GM12878 (cell line): Measurements from ENCODE around the gene FHL1. TPM values are rescaled to one million over a fixed set of nuclear protein-coding genes. Genes with fewer than 3 reads are reported as not detected.

Experiments used
- ATAC-seq: fragments of 200-7000 bp; cut with Tn5 transposase; 3 replicates; pipeline ENCODE4 v1.9.1; 2020; ENCODE audit warnings: mild to moderate bottlenecking, moderate library complexity
- BruUV-seq: library from RNA; stranded (reverse); fragments of 400-500 nt; replicated peaks from 2 replicates; lab custom pipeline; 2021; lab: Mats Ljungman, UMichigan
- CTCF ChIA-PET: fragments of 300-600 bp; sonication (Branson Sonifier 250); formaldehyde crosslinking; extraction: SDS; loops from one replicate; lab custom pipeline; 2021; ENCODE audit warnings: inconsistent platforms; lab: Yijun Ruan, JAX
- POLR2A ChIA-PET: fragments of 350-600 bp; formaldehyde crosslinking; extraction: SDS; loops from one replicate; lab custom pipeline; 2021; ENCODE audit warnings: inconsistent platforms; lab: Charles Lee
- RAD21 ChIA-PET: fragments of 300-600 bp; sonication (Branson Sonifier 250); formaldehyde crosslinking; loops from one replicate; lab custom pipeline; 2023; ENCODE audit warnings: antibody characterized with exemption; ENCODE audit not compliant: unreplicated experiment; lab: Charles Lee
- SMC1A ChIA-PET: fragments of 300-600 bp; sonication (Branson Sonifier 250); formaldehyde crosslinking; loops from one replicate; lab custom pipeline; 2023; ENCODE audit not compliant: unreplicated experiment, uncharacterized antibody; lab: Charles Lee
- DNase-seq: peaks from one replicate; pipeline ENCODE4 v3.0.0-alpha.2; 2011; ENCODE audit warnings: low read depth, low spot score
- FAIRE-seq: peaks from 3 replicates; lab custom pipeline; 2011; peaks lifted over from hg19 to GRCh38; lab: Jason Lieb, UNC
- H2AFZ ChIP-seq: 2 replicates; pipeline ENCODE4 v1.6.0; 2011; ENCODE audit warnings: low read depth, low read length, control low read depth; ENCODE audit not compliant: control insufficient read depth
- H3K27ac ChIP-seq: 2 replicates; pipeline ENCODE4 v1.5.1; 2011; ENCODE audit warnings: control low read depth; ENCODE audit not compliant: control insufficient read depth, insufficient read depth
- H3K27me3 ChIP-seq, 2 experiments: replicated peaks in 1 of 2; 2 replicates each; pipeline versions ENCODE4 v1.6.0 to v1.6.1; 2011; ENCODE audit warnings: low read length in 1 of 2; ENCODE audit not compliant: control insufficient read depth in 2 of 2, insufficient read depth in 2 of 2
- H3K36me3 ChIP-seq, 2 experiments: 2 replicates each; pipeline ENCODE4 v1.5.1; 2011; ENCODE audit warnings: low read length in 1 of 2; ENCODE audit not compliant: control insufficient read depth in 2 of 2, insufficient read depth in 2 of 2
- H3K4me1 ChIP-seq: 2 replicates; pipeline ENCODE4 v1.6.1; 2011; ENCODE audit warnings: mild to moderate bottlenecking, low read length, moderate library complexity, mixed read lengths; ENCODE audit not compliant: control insufficient read depth, insufficient read depth
- H3K4me2 ChIP-seq: 2 replicates; pipeline ENCODE4 v1.6.0; 2011; ENCODE audit warnings: control low read depth; ENCODE audit not compliant: control insufficient read depth, insufficient read depth
- H3K4me3 ChIP-seq: fragments of 200-600 bp; sonication (generic); 2 replicates; pipeline ENCODE4 v1.5.1; 2016
- H3K79me2 ChIP-seq: 2 replicates; pipeline ENCODE4 v1.6.0; 2011; ENCODE audit warnings: low read length; ENCODE audit not compliant: control insufficient read depth, insufficient read depth
- H3K9ac ChIP-seq: 2 replicates; pipeline ENCODE4 v1.8.0; 2011; ENCODE audit warnings: low read length, control low read depth, mixed read lengths; ENCODE audit not compliant: control insufficient read depth, insufficient read depth
- H3K9me3 ChIP-seq: replicated peaks from 3 replicates; pipeline ENCODE4 v1.5.1; 2011; ENCODE audit warnings: mild to moderate bottlenecking, low read length; ENCODE audit not compliant: control insufficient read depth, insufficient read depth
- H4K20me1 ChIP-seq: 2 replicates; pipeline ENCODE4 v1.6.0; 2011; ENCODE audit not compliant: control insufficient read depth, insufficient read depth
- BRCA1 ChIP-seq: IDR thresholded peaks from 2 replicates; pipeline ENCODE4 v1.6.1; 2011; ENCODE audit warnings: low read depth, low read length, improper control_type of control experiment
- HCFC1 ChIP-seq: fragments of 150-350 bp; IDR thresholded peaks from 2 replicates; pipeline ENCODE4 v1.6.1; 2014; ENCODE audit warnings: low read length
- MEF2A ChIP-seq: IDR thresholded peaks from 2 replicates; pipeline ENCODE4 v1.6.1; 2011; ENCODE audit warnings: low read depth, mild to moderate bottlenecking, low read length, moderate library complexity; ENCODE audit not compliant: insufficient read depth
- MEF2B ChIP-seq: fragments of 450-650 bp; IDR thresholded peaks from 2 replicates; pipeline ENCODE4 v1.6.1; 2018; ENCODE audit warnings: mild to moderate bottlenecking, moderate library complexity; ENCODE audit not compliant: partially characterized antibody, poor library complexity, severe bottlenecking
- MYC ChIP-seq: IDR thresholded peaks from 2 replicates; pipeline ENCODE4 v1.6.1; 2011; ENCODE audit warnings: mild to moderate bottlenecking, low read length, moderate library complexity, inconsistent platforms; ENCODE audit not compliant: insufficient read depth, insufficient replicate concordance, insufficient read length, severe bottlenecking
- SIX5 ChIP-seq: IDR thresholded peaks from 2 replicates; pipeline ENCODE4 v1.6.1; 2011; ENCODE audit warnings: mild to moderate bottlenecking, low read depth, low read length, moderate library complexity; ENCODE audit not compliant: severe bottlenecking
- SPI1 ChIP-seq: IDR thresholded peaks from 2 replicates; pipeline ENCODE4 v1.6.1; 2011; ENCODE audit warnings: low read depth, mild to moderate bottlenecking, low read length, moderate library complexity, borderline replicate concordance; ENCODE audit not compliant: insufficient read depth
- SREBF2 ChIP-seq: IDR thresholded peaks from 2 replicates; pipeline ENCODE4 v1.6.1; 2012; ENCODE audit warnings: mild to moderate bottlenecking, low read length
- TARDBP ChIP-seq: IDR thresholded peaks from 2 replicates; pipeline ENCODE4 v1.6.1; 2016; ENCODE audit warnings: borderline replicate concordance
- TCF12 ChIP-seq: IDR thresholded peaks from 2 replicates; pipeline ENCODE4 v1.6.1; 2011; ENCODE audit warnings: low read depth, mild to moderate bottlenecking, low read length
- WRNIP1 ChIP-seq: IDR thresholded peaks from 2 replicates; pipeline ENCODE4 v1.6.1; 2011; ENCODE audit warnings: low read depth, low read length, improper control_type of control experiment, borderline replicate concordance
- ZSCAN29 ChIP-seq: fragments of 450-650 bp; IDR thresholded peaks from 2 replicates; pipeline ENCODE4 v1.6.1; 2017; ENCODE audit warnings: mild to moderate bottlenecking, moderate library complexity
- WGBS: methylation state at CpG from one replicate; pipeline ENCODE4 v1.1.6; 2016; ENCODE audit warnings: low lambda C conversion rate; ENCODE audit not compliant: insufficient replicate concordance, insufficient coverage; ENCODE audit errors: missing lambda C conversion rate; 5-methylcytosine and 5-hydroxymethylcytosine counted together
- in situ Hi-C: fragments of 300-500 bp; cut with MboI; formaldehyde crosslinking; loops from 9 replicates; pipeline ENCODE4 v1.14.3; 2018; ENCODE audit warnings: mixed read lengths
- intact Hi-C: fragments of 100-400 bp; cut with micrococcal nuclease; formaldehyde crosslinking; loops from one replicate; pipeline ENCODE4 v1.14.2; 2022; ENCODE audit not compliant: unreplicated experiment
- polyA plus RNA-seq, 11 experiments: library from polyadenylated mRNA; depleted of rRNA in 4 of 11; unstranded in 6 of 11; stranded (reverse) in 5 of 11; fragments of >200 nt; fragmentation: Nextera tagmentation in 4 of 11; fragmentation: Illumina TruSeq in 1 of 11; extraction: Ambion mirVana in 4 of 11; extraction: Trizol in 1 of 11; gene quantifications; 1 replicate in 1 of 11; 2 replicates in 10 of 11; pipeline versions ENCODE4 v1.2.1 to v1.2.3, GENCODE V29; 2011 to 2016; ENCODE audit warnings: inconsistent platforms in 2 of 11, missing spikeins in 2 of 11, low read depth in 1 of 11
- total RNA-seq, 4 experiments: library from RNA; depleted of rRNA in 3 of 4; stranded (reverse); fragments of >200 nt in 3 of 4; fragmentation: Illumina TruSeq in 1 of 4; extraction: Trizol in 1 of 4; gene quantifications; 2 replicates each; pipeline versions ENCODE4 v1.2.1 to v1.2.3, GENCODE V29; 2013 to 2021
- TF ChIP-seq, protein P1 (sequence below): IDR thresholded peaks from 2 replicates; pipeline ENCODE4 v1.6.1; 2012; ENCODE audit warnings: improper control_type of control experiment, low read depth, low read length; ENCODE audit not compliant: insufficient replicate concordance

Gene FHL1
- total and polyA plus RNA-seq, 10 of the 15 experiments (the other 5 are each of a cell fraction or from before 2014, with no cell fraction given) = 0.13 to 0.59 (median 0.34) TPM; not detected in 1

DNA sequence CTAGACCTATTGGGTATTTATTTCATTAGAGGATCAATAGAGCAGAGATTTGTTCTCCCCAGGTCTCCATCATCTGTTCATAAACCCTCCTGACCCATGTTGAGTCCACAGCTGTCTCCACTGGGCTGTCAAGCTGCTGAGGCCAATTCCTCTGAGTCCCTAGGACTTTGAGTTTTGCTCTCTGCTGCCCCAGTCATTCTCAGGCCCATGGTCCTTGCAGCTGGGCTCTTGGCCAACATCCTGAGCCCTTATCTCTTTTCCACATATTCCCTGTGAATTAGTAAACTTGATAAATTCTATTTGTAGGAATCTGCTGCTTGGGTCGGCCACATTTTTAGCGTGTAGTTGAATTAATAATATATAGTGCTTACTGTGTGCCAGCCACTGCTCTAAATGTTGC lies 41.9 kb downstream of the FHL1 start (continued):
- TF ChIP-seq, protein P1, sequence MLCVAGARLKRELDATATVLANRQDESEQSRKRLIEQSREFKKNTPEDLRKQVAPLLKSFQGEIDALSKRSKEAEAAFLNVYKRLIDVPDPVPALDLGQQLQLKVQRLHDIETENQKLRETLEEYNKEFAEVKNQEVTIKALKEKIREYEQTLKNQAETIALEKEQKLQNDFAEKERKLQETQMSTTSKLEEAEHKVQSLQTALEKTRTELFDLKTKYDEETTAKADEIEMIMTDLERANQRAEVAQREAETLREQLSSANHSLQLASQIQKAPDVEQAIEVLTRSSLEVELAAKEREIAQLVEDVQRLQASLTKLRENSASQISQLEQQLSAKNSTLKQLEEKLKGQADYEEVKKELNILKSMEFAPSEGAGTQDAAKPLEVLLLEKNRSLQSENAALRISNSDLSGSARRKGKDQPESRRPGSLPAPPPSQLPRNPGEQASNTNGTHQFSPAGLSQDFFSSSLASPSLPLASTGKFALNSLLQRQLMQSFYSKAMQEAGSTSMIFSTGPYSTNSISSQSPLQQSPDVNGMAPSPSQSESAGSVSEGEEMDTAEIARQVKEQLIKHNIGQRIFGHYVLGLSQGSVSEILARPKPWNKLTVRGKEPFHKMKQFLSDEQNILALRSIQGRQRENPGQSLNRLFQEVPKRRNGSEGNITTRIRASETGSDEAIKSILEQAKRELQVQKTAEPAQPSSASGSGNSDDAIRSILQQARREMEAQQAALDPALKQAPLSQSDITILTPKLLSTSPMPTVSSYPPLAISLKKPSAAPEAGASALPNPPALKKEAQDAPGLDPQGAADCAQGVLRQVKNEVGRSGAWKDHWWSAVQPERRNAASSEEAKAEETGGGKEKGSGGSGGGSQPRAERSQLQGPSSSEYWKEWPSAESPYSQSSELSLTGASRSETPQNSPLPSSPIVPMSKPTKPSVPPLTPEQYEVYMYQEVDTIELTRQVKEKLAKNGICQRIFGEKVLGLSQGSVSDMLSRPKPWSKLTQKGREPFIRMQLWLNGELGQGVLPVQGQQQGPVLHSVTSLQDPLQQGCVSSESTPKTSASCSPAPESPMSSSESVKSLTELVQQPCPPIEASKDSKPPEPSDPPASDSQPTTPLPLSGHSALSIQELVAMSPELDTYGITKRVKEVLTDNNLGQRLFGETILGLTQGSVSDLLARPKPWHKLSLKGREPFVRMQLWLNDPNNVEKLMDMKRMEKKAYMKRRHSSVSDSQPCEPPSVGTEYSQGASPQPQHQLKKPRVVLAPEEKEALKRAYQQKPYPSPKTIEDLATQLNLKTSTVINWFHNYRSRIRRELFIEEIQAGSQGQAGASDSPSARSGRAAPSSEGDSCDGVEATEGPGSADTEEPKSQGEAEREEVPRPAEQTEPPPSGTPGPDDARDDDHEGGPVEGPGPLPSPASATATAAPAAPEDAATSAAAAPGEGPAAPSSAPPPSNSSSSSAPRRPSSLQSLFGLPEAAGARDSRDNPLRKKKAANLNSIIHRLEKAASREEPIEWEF = no peak
- no peak for TF ChIP-seq TARDBP

DNA sequence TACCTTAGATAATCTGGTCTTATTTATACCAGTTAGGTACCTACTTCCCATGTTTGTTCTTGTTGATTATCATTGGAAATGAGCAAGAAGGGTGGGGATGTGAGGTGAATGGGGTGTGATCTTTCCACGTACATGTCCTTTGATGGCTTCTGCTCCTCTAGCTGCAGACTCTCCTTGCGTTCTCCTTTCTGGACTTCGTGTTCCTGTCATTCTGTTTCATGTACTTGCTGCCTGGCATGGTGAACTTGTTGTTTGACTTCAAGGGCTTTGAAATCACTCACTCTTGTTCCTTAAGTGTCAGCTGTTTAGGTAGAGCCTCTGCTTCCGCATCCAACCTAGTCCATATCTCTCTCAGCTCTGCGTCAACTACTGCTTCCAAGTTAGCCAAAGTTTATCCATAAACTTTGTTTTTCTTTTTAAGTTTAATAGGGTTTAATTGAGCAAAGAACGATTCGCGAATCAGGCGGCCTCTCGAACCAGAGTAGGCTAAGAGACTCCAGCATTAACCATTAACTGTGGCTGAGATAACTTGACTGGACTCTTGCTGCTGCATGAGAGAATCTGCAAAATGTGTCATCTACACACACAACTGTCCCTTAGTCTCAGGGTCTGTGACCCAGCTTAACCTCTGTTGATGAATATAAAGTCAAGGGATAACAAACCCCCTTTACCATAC lies 42.8 kb downstream of the FHL1 start:
- no peaks in the 10 kb centered on the region for H3K9me3 ChIP-seq
- in situ Hi-C loops = no loop called here
- no peak for FAIRE-seq
- WGBS = 56% methylated on average over 10 of the region's 10 CpGs
- RAD21 ChIA-PET = no interaction called here
- H4K20me1 ChIP-seq = no peaks in the 10 kb centered on the region
- no peak overlapping the region for H3K4me2 ChIP-seq
- no peaks in the 10 kb centered on the region; a peak in 1 of 4 replicates for H3K27me3 ChIP-seq
- no peak for ATAC-seq
- H2AFZ ChIP-seq = no peak overlapping the region
- DNase-seq = no peak
- no peak overlapping the region for H3K4me3 ChIP-seq
- H3K27ac ChIP-seq = no peak overlapping the region
- BruUV-seq = no TSS peak
- H3K4me1 ChIP-seq = no peaks in the 10 kb centered on the region
- no peak overlapping the region for H3K9ac ChIP-seq
- CTCF ChIA-PET = interaction anchor here (1.0 kb wide), 1 partner anchor 162 kb away, joined by 3 read pairs; no protein-coding TSS in a partner anchor
- no peaks in the 10 kb centered on the region for H3K36me3 ChIP-seq
- POLR2A ChIA-PET = interaction anchor here (1.2 kb wide), 1 partner anchor 205 kb away, joined by 4 read pairs; the partner anchor contains the start of gene SLC9A6
- SMC1A ChIA-PET = interaction anchor here (0.5 kb wide), 1 partner anchor 436 kb away, joined by 3 read pairs; no protein-coding TSS in a partner anchor
- intact Hi-C loops = no loop called here
- H3K79me2 ChIP-seq = no peaks in the 10 kb centered on the region
- TF ChIP-seq BRCA1 (no peak), TCF12 (no peak), SIX5 (no peak), SREBF2 (no peak), MEF2B (no peak), MYC (no peak), HCFC1 (no peak), ZSCAN29 (no peak), SPI1 (no peak), MEF2A (no peak), WRNIP1 (no peak)
